ENCODE results near the gene CISD3. TPM values are rescaled to one million over a fixed set of nuclear protein-coding genes. Genes with fewer than 3 reads are reported as not detected.
A peak's percentile ranks its signal among the peaks of the same experiment; 100 is the strongest.

Gene CISD3
- total and polyA plus RNA-seq, 11 donors = 21.2 to 80.3 (median 65.1) TPM

DNA sequence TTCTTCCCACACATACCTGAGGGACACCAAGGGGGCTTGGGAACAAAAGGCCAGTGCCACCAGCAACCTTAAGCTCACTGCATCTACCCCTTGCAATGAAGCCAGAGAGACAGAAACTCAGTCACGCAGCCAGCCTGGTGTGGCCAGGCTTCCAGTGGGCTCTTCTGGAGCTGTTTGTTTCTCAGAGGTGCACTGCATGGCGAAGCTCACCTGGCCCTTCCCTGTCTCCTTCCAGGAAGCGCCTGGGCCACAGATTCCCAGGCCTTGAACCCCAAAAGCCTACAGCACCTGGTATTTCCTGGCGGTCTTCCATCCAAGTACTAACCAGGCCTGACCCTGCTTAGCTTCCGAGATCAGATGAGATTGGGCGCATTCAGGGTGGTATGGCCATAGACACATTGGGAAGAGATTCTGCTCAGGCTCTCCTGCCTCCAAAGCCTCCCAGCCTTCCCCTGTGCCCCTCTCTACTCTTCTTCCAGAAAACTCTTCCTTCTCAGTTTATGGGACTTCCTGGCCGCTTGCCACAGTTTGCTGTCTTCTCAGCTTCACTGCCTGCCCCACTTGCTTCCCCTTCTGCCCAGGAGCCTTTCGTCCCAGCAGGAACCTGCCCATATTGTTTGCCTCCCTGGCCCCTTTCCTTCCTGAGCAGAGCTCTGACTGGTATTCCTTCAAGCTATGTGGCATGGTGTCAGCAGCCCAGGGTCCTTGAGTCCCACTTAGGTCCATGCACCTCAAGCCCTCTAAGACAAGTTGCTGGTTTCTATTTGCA lies 1.6 kb downstream of the CISD3 start:
- WGBS, 4 donors = 73 to 92% (median 84%) methylated on average over 6 to 8 of the region's 8 CpGs
- Histone ChIP-seq H3K27me3 (no peaks in the 10 kb centered on the region), H3K27ac (peak overlapping the region in 10 of 12 donors; percentile 85 to 98 (median 92)), H3K4me3 (peak overlapping the region in 7 of 12 donors; percentile 6 to 98 (median 76)), H3K36me3 (peaks cover 0 to 41% (median 25%) of the 10 kb centered on the region in 9 donors), H3K4me1 (peaks cover 0 to 74% (median 43%) of the 10 kb centered on the region in 12 donors), H3K9me3 (no peaks in the 10 kb centered on the region)
- TF ChIP-seq POLR2A (IDR thresholded peaks at IDR 0.05) = no peak
- TF ChIP-seq, protein P1, sequence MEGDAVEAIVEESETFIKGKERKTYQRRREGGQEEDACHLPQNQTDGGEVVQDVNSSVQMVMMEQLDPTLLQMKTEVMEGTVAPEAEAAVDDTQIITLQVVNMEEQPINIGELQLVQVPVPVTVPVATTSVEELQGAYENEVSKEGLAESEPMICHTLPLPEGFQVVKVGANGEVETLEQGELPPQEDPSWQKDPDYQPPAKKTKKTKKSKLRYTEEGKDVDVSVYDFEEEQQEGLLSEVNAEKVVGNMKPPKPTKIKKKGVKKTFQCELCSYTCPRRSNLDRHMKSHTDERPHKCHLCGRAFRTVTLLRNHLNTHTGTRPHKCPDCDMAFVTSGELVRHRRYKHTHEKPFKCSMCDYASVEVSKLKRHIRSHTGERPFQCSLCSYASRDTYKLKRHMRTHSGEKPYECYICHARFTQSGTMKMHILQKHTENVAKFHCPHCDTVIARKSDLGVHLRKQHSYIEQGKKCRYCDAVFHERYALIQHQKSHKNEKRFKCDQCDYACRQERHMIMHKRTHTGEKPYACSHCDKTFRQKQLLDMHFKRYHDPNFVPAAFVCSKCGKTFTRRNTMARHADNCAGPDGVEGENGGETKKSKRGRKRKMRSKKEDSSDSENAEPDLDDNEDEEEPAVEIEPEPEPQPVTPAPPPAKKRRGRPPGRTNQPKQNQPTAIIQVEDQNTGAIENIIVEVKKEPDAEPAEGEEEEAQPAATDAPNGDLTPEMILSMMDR (IDR thresholded peaks at IDR 0.05) = no peak
- no peak for ATAC-seq
- DNase-seq = no peak
- intact Hi-C loops (cut with DNase I) = loop anchor here in 8 of 10 donors (2.0 to 10.0 kb wide), 6 partner anchors 17 to 267 kb away; partner anchors contain the start of genes PCGF2 (in 2 of the 8), MLLT6 (in 1 of the 8) and PSMB3 (in 1 of the 8)

DNA sequence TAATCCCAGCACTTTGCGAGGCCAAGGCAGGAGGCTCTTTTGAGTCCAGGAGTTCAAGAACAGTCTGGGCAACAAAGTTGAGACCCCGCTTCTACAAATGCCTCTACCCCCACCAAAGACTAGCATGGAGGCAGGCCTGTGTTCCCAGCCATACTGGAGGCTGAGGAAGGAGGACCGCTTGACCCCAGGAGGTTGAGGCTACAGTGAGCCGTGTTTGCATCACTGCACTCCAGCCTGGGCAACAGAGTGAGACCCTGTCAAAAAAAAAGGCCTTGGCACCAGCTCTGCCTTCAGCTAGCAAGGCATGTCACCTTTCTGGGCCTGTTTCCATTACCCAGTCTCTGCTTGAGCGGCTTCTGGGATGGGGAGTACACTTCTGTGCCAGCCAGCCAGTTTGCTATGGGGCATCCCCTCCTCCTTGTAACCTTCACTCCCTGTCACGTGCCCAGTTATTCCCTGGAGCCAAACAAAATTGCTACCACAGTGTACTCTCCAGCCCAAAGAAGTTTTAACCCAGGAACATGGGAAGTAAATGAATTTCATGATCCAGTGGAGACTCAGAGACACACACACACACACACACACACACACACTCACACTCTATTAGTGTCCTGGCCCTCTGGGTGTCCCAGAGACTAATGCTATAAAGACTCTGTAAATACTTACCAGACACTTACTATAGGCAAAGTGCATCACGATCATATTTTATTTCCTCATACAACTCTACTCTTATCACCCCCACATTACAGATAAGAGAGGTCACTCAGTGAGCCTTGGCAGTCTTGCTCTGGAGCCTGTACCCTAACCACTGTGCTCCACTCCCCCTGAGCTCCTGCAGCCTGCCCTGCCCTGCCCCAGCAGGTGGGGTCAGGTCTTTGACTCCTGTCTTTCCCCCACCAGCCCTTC lies 2.5 kb downstream of the CISD3 start:
- H3K4me3 ChIP-seq = no peak overlapping the region
- H3K4me1 ChIP-seq = peaks cover 0 to 74% (median 41%) of the 10 kb centered on the region in 12 donors
- no peaks in the 10 kb centered on the region for H3K27me3 ChIP-seq
- no peak for TF ChIP-seq POLR2A (IDR thresholded peaks at IDR 0.05)
- TF ChIP-seq, protein P1 (IDR thresholded peaks at IDR 0.05) = no peak
- no peaks in the 10 kb centered on the region for H3K9me3 ChIP-seq
- DNase-seq = peak in 2 of 5 donors; percentile 63 to 73
- peak; percentile 34 to 42 (median 38) for ATAC-seq
- intact Hi-C loops (cut with DNase I) = loop anchor here in 7 of 10 donors (5.0 to 10.0 kb wide), 3 partner anchors 40 to 268 kb away; no protein-coding TSS in a partner anchor
- peaks cover 0 to 46% (median 28%) of the 10 kb centered on the region in 9 donors for H3K36me3 ChIP-seq
- 64 to 68% (median 65%) methylated on average over 7 of the region's 7 CpGs for WGBS, 4 donors
- H3K27ac ChIP-seq = peak overlapping the region in 10 of 12 donors; percentile 23 to 95 (median 90)

- no peak overlapping the region for H3K4me3 ChIP-seq
- intact Hi-C loops (cut with DNase I) = loop anchor here in 7 of 10 donors (5.0 to 10.0 kb wide), 3 partner anchors 41 to 269 kb away; no protein-coding TSS in a partner anchor
- H3K9me3 ChIP-seq = no peaks in the 10 kb centered on the region
- no peak for DNase-seq
- ATAC-seq = no peak
- H3K27ac ChIP-seq = peak overlapping the region in 7 of 12 donors; percentile 17 to 95 (median 64)
- 75 to 84% (median 79%) methylated on average over 9 of the region's 9 CpGs for WGBS, 4 donors
- H3K27me3 ChIP-seq = no peaks in the 10 kb centered on the region
- no peak for TF ChIP-seq POLR2A (IDR thresholded peaks at IDR 0.05)
- TF ChIP-seq, protein P1 (IDR thresholded peaks at IDR 0.05) = no peak
- H3K4me1 ChIP-seq = peaks cover 0 to 71% (median 38%) of the 10 kb centered on the region in 12 donors
- peaks cover 0 to 54% (median 36%) of the 10 kb centered on the region in 9 donors for H3K36me3 ChIP-seq
Measured at GRCh38 chr17:38733282-38733981, 3.3 kb downstream of the CISD3 start.

Data from heart left ventricle (tissue), 16 donors.